Measurements from ENCODE around the gene ZNF470.

The ZNF470 gene

GRCh38 chr19:56611288-56611687 lies 44.0 kb downstream of the ZNF470 start:
- no peak for DNase-seq

- no peak for DNase-seq
Measured at GRCh38 chr19:56612737-56613136, 45.5 kb downstream of the ZNF470 start.

- no peak for DNase-seq
Measured at GRCh38 chr19:56613639-56614038, 46.4 kb downstream of the ZNF470 start.

GRCh38 chr19:56617531-56617930 lies 50.3 kb downstream of the ZNF470 start:
- no peak for DNase-seq

GRCh38 chr19:56619121-56619520 lies 51.9 kb downstream of the ZNF470 start:
- no peak for DNase-seq

- no peak for DNase-seq
Measured at GRCh38 chr19:56622374-56622773, 55.1 kb downstream of the ZNF470 start.

GRCh38 chr19:56623006-56623405 lies 55.7 kb downstream of the ZNF470 start:
- DNase-seq, result no peak

GRCh38 chr19:56625708-56626107 lies 58.4 kb downstream of the ZNF470 start:
- no peak for DNase-seq

GRCh38 chr19:56633021-56633420 lies 65.8 kb downstream of the ZNF470 start:
- DNase-seq, result no peak

GRCh38 chr19:56637976-56638555 lies 70.8 kb downstream of the ZNF470 start:
- peak in 1 of 5 donors; percentile 26 for DNase-seq

Data from T-helper 1 cell (primary cell).